HepG2 (cell line): Measurements from ENCODE around the gene LIMS2. TPM values are rescaled to one million over a fixed set of nuclear protein-coding genes. Genes with fewer than 3 reads are reported as not detected.

Experiments used
- ATAC-seq: fragments of 200-7000 bp; cut with Tn5 transposase; 3 replicates; pipeline ENCODE4 v1.9.1; 2020; ENCODE audit warnings: mild to moderate bottlenecking, moderate library complexity
- BruUV-seq: library from RNA; stranded (reverse); fragments of 400-500 nt; replicated peaks from 2 replicates; lab custom pipeline; 2021; lab: Mats Ljungman, UMichigan
- CTCF ChIA-PET: fragments of 300-600 bp; formaldehyde crosslinking; extraction: SDS; loops from one replicate; lab custom pipeline; 2021; ENCODE audit warnings: low total read pairs, inconsistent platforms, low intra/inter-chr PET ratio; lab: Yijun Ruan, JAX
- POLR2A ChIA-PET: fragments of 350-600 bp; sonication (Branson Sonifier 250); formaldehyde crosslinking; loops from one replicate; lab custom pipeline; 2020; ENCODE audit warnings: antibody characterized with exemption, inconsistent platforms; lab: Yijun Ruan, JAX
- DNase-seq: peaks from one replicate; pipeline ENCODE4 v3.0.0-alpha.2; 2015; ENCODE audit warnings: low spot score
- FAIRE-seq: peaks from 3 replicates; lab custom pipeline; 2011; peaks lifted over from hg19 to GRCh38; lab: Jason Lieb, UNC
- H2AFZ ChIP-seq: one replicate; pipeline ENCODE4 v1.6.1; 2011; ENCODE audit warnings: low read length, inconsistent platforms
- H3K27ac ChIP-seq: fragments of 300-600 bp; 3 replicates; pipeline ENCODE4 v1.8.0; 2011; ENCODE audit warnings: mixed run types, mild to moderate bottlenecking, mixed read lengths, low read length, inconsistent platforms; ENCODE audit not compliant: insufficient read depth; ENCODE audit errors: extremely low read length
- H3K27me3 ChIP-seq, 2 experiments: fragments of 200-600 bp in 1 of 2; 2 replicates in 1 of 2; 3 replicates in 1 of 2; pipeline versions ENCODE4 v1.6.0 to v1.8.0; 2011; ENCODE audit warnings: low read length in 2 of 2, mild to moderate bottlenecking in 2 of 2, moderate library complexity in 2 of 2, inconsistent platforms in 1 of 2; ENCODE audit not compliant: insufficient read depth in 2 of 2, control insufficient read depth in 1 of 2
- H3K36me3 ChIP-seq, 2 experiments: fragments of 200-600 bp in 1 of 2; replicated peaks in 1 of 2; 2 replicates in 1 of 2; 3 replicates in 1 of 2; pipeline versions ENCODE4 v1.5.1 to v1.8.0; 2011; ENCODE audit warnings: low read length in 2 of 2, inconsistent platforms in 1 of 2; ENCODE audit not compliant: insufficient read depth in 2 of 2, control insufficient read depth in 1 of 2
- H3K4me1 ChIP-seq: 2 replicates; pipeline ENCODE4 v1.5.1; 2012; ENCODE audit warnings: low read length, inconsistent platforms; ENCODE audit not compliant: insufficient read depth
- H3K4me2 ChIP-seq: 2 replicates; pipeline ENCODE4 v1.6.0; 2011; ENCODE audit warnings: low read depth, low read length, inconsistent platforms
- H3K4me3 ChIP-seq, 3 experiments: fragments of 200-600 bp in 1 of 3; sonication (generic), shearing (Covaris generic) in 1 of 3; replicated peaks in 1 of 3; 2 replicates each; pipeline ENCODE4 v1.5.1; 2011 to 2016; ENCODE audit warnings: low read length in 3 of 3, inconsistent platforms in 2 of 3, low read depth in 2 of 3, mild to moderate bottlenecking in 2 of 3, control low read depth in 1 of 3, mixed read lengths in 1 of 3; ENCODE audit not compliant: insufficient read depth in 1 of 3
- H3K79me2 ChIP-seq: one replicate; pipeline ENCODE4 v1.6.1; 2011; ENCODE audit warnings: low read length, inconsistent platforms; ENCODE audit not compliant: insufficient read depth
- H3K9ac ChIP-seq: 2 replicates; pipeline ENCODE4 v1.6.0; 2011; ENCODE audit warnings: mild to moderate bottlenecking, low read depth, low read length, inconsistent platforms; ENCODE audit not compliant: insufficient read depth
- H3K9me3 ChIP-seq: 2 replicates; pipeline ENCODE4 v1.5.1; 2012; ENCODE audit warnings: mild to moderate bottlenecking, low read length
- H4K20me1 ChIP-seq: 2 replicates; pipeline ENCODE4 v1.6.0; 2011; ENCODE audit warnings: inconsistent platforms, mild to moderate bottlenecking, low read length, moderate library complexity; ENCODE audit not compliant: insufficient read depth
- CREM ChIP-seq, 2 experiments: sonication (generic) in 1 of 2; formaldehyde crosslinking in 1 of 2; IDR thresholded peaks; 2 replicates each; pipeline versions ENCODE4 v1.4.0 to v1.6.1; 2016 to 2020; ENCODE audit warnings: antibody characterized with exemption in 1 of 2, mild to moderate bottlenecking in 1 of 2, missing genetic modification reagents in 1 of 2
- FOSL2 ChIP-seq: sonication (generic); formaldehyde crosslinking; IDR thresholded peaks from 2 replicates; pipeline ENCODE4 v1.4.0; 2020; ENCODE audit warnings: missing genetic modification reagents
- KDM5A ChIP-seq: fragments of 200-600 bp; sonication (generic); IDR thresholded peaks from 2 replicates; pipeline ENCODE4 v1.7.0; 2018; ENCODE audit warnings: antibody characterized with exemption, mild to moderate bottlenecking, low read length, borderline replicate concordance
- PPARG ChIP-seq: conservative IDR thresholded peaks from 2 replicates; pipeline ENCODE4 v1.6.1; 2016; ENCODE audit warnings: missing biosample characterization, missing genetic modification reagents
- THAP11 ChIP-seq: IDR thresholded peaks from 2 replicates; pipeline ENCODE4 v1.6.1; 2016; ENCODE audit warnings: missing biosample characterization, missing genetic modification reagents
- THYN1 ChIP-seq: sonication (generic); formaldehyde crosslinking; IDR thresholded peaks from 2 replicates; pipeline ENCODE4 v1.8.1; 2023; ENCODE audit warnings: low read depth, mild to moderate bottlenecking, moderate library complexity, missing genetic modification reagents, borderline replicate concordance
- ZNF709 ChIP-seq: sonication (generic); formaldehyde crosslinking; IDR thresholded peaks from 2 replicates; pipeline ENCODE4 v1.5.0; 2020; ENCODE audit warnings: mild to moderate bottlenecking, missing genetic modification reagents
- ZNF850 ChIP-seq: sonication (generic); formaldehyde crosslinking; conservative IDR thresholded peaks from 2 replicates; pipeline ENCODE4 v1.9.0; 2021; ENCODE audit warnings: mild to moderate bottlenecking, missing genetic modification reagents
- WGBS: methylation state at CpG from one replicate; pipeline ENCODE4 v1.1.6; 2017; ENCODE audit warnings: low lambda C conversion rate; 5-methylcytosine and 5-hydroxymethylcytosine counted together
- in situ Hi-C: cut with HindIII; loops from 2 replicates; pipeline ENCODE4 v1.10.0; 2017; ENCODE audit warnings: low pct_unique_long_range_greater_than_20kb; ENCODE audit not compliant: extremely low pct_ligation_motif_present
- intact Hi-C: fragments of 100-400 bp; cut with micrococcal nuclease; formaldehyde crosslinking; loops from one replicate; pipeline ENCODE4 v1.10.0; 2022; ENCODE audit not compliant: unreplicated experiment
- polyA plus RNA-seq, 8 experiments: library from polyadenylated mRNA; depleted of rRNA in 3 of 8; stranded (reverse) in 7 of 8; unstranded in 1 of 8; fragments of >200 nt; fragmentation: Illumina TruSeq in 4 of 8; extraction: Trizol in 4 of 8; gene quantifications; 2 replicates each; pipeline versions ENCODE4 v1.2.1 to v1.2.3, GENCODE V29; 2011 to 2016; ENCODE audit warnings: low read depth in 4 of 8, missing spikeins in 1 of 8, mixed read lengths in 1 of 8; ENCODE audit not compliant: insufficient read depth in 1 of 8
- total RNA-seq, 5 experiments: library from RNA; depleted of rRNA; stranded (reverse); fragments of >200 nt; fragmentation: Illumina TruSeq; extraction: Trizol; gene quantifications; 2 replicates each; pipeline ENCODE4 v1.2.3, GENCODE V29; 2016; ENCODE audit warnings: low read depth in 1 of 5
- TF ChIP-seq, protein P1 (sequence below): sonication (generic); formaldehyde crosslinking; IDR thresholded peaks from 2 replicates; pipeline ENCODE4 v1.4.0; 2020; ENCODE audit warnings: mild to moderate bottlenecking, missing genetic modification reagents

LIMS2 gene
- total and polyA plus RNA-seq, 2 of the 13 experiments (the other 11 are each of a cell fraction or from before 2014, with no cell fraction given): 1.0 to 1.9 TPM

GRCh38 chr2:127597984-127598380 is 77.3 kb downstream of the LIMS2 start:
- FAIRE-seq: no peak
- in situ Hi-C loops (no loop called here), intact Hi-C loops (loop anchor here (10.0 kb wide), 1 partner anchor 227 kb away; no protein-coding TSS in a partner anchor)
- Histone ChIP-seq H3K79me2 (no peaks in the 10 kb centered on the region), H3K27ac (no peak overlapping the region), H3K4me1 (no peaks in the 10 kb centered on the region), H4K20me1 (no peaks in the 10 kb centered on the region), H3K36me3 (no peaks in the 10 kb centered on the region)
- POLR2A ChIA-PET: no interaction called here
- CTCF ChIA-PET: no interaction called here
- TF ChIP-seq KDM5A (no peak), THAP11 (CRISPR knock-in tag) (no peak), ZNF709 (CRISPR knock-in tag) (no peak), FOSL2 (0 out of 2 replicates have a peak, but pooled peaks have one; percentile 7)
- TF ChIP-seq, all 625 proteins: peak for 1
- Histone ChIP-seq H3K9me3 (no peaks in the 10 kb centered on the region), H3K4me2 (no peak overlapping the region), H2AFZ (no peak overlapping the region), H3K27me3 (peaks cover 2 to 23% of the 10 kb centered on the region in 2 experiments; a peak in 4 of 5 replicates), H3K9ac (no peak overlapping the region), H3K4me3 (no peak overlapping the region)
- no peak for ATAC-seq
- BruUV-seq: no TSS peak
- 8% methylated on average over 4 of the region's 4 CpGs for WGBS
- no peak for DNase-seq

DNA sequence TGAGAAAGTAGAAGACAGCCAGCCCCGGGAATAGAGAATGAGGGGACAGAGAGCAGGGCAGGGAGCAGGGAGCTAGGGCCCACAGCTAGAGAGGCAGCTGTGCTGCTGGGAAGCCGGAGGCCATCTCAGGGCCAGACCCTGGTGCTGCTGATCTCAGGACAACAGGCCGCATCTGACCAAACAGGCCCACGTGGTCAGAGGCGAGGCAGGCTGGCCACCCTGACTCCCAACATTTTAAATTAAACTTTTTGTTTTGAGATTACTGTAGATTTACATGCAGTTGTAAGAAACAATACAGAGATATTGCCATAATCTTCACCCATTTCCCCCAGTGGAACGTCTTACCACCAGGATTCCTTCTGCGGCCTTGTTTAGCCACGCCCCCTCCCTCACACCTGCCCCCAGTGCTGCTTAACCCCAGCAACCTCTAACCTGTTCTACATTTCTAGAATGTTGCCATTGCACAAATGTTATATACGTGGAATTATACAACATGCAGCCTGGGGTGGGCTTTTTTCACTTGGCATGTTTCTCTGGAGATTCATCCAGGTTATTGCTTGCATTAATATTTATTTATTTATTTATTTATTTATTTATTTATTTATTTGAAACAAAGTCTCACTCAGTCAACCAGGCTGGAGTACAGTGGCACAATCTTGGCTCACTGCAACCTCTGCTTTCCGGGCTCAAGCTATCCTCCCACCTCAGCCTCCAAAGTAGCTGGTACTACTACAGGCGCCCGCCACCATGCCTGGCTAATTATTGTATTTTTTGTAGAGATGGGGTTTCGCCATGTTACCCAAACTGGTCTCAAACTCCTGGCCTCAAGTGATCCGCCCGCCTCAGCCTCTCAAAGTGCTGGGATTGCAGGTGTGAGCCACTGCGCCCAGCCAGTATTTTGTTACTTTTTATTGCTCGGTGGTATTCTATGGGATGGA is 78.0 kb downstream of the LIMS2 start:
- Histone ChIP-seq H3K36me3 (no peaks in the 10 kb centered on the region), H3K79me2 (no peaks in the 10 kb centered on the region), H3K27me3 (peaks cover 2 to 23% of the 10 kb centered on the region in 2 experiments; a peak in 4 of 5 replicates), H3K4me1 (no peaks in the 10 kb centered on the region), H4K20me1 (no peaks in the 10 kb centered on the region), H3K4me3 (no peak overlapping the region), H3K27ac (no peak overlapping the region), H3K9ac (no peak overlapping the region), H3K9me3 (no peaks in the 10 kb centered on the region), H2AFZ (no peak overlapping the region), H3K4me2 (no peak overlapping the region)
- ATAC-seq (no peak), DNase-seq (no peak), FAIRE-seq (no peak)
- 65% methylated on average over 17 of the region's 17 CpGs for WGBS
- in situ Hi-C loops (no loop called here), intact Hi-C loops (loop anchor here (10.0 kb wide), 1 partner anchor 227 kb away; no protein-coding TSS in a partner anchor)
- ChIA-PET POLR2A (no interaction called here), CTCF (no interaction called here)
- BruUV-seq: no TSS peak
- TF ChIP-seq CREM (IDR thresholded peaks at IDR 0.05) (no peak), CREM (CRISPR knock-in tag; IDR thresholded peaks at IDR 0.05) (no peak), PPARG (CRISPR knock-in tag) (no peak), THYN1 (CRISPR knock-in tag) (no peak), ZNF850 (CRISPR knock-in tag) (no peak)
- TF ChIP-seq, protein P1, sequence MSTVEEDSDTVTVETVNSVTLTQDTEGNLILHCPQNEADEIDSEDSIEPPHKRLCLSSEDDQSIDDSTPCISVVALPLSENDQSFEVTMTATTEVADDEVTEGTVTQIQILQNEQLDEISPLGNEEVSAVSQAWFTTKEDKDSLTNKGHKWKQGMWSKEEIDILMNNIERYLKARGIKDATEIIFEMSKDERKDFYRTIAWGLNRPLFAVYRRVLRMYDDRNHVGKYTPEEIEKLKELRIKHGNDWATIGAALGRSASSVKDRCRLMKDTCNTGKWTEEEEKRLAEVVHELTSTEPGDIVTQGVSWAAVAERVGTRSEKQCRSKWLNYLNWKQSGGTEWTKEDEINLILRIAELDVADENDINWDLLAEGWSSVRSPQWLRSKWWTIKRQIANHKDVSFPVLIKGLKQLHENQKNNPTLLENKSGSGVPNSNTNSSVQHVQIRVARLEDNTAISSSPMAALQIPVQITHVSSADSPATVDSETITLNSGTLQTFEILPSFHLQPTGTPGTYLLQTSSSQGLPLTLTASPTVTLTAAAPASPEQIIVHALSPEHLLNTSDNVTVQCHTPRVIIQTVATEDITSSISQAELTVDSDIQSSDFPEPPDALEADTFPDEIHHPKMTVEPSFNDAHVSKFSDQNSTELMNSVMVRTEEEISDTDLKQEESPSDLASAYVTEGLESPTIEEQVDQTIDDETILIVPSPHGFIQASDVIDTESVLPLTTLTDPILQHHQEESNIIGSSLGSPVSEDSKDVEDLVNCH (CRISPR knock-in tag): no peak
